Naive B cell (primary cell): ENCODE data around the gene NUP43. TPM values are rescaled to one million over a fixed set of nuclear protein-coding genes. Genes with fewer than 3 reads are reported as not detected.
A peak's percentile ranks its signal among the peaks of the same experiment; 100 is the strongest.

Experiments used
- ATAC-seq, 2 donors: fragments of 150-1000 bp; cut with Tn5 transposase; 2 replicates each; pipeline ENCODE4 v1.10.0; 2021; ENCODE audit warnings: low read depth in 2 of 2, mild to moderate bottlenecking in 2 of 2, moderate library complexity in 2 of 2
- DNase-seq: peaks from one replicate; pipeline ENCODE4 v3.0.0; 2022
- H3K27ac Mint-ChIP-seq, 6 donors: one replicate each; pipeline ENCODE4 v1.8.0; 2020 to 2022; ENCODE audit warnings: mild to moderate bottlenecking in 6 of 6, mixed read lengths in 6 of 6, moderate library complexity in 5 of 6, inconsistent platforms in 2 of 6
- H3K27me3 Mint-ChIP-seq, 3 donors: one replicate each; pipeline ENCODE4 v1.8.0; 2021 to 2022; ENCODE audit warnings: mixed read lengths in 3 of 3, mild to moderate bottlenecking in 1 of 3
- H3K36me3 Mint-ChIP-seq, 2 donors: one replicate each; pipeline ENCODE4 v1.8.0; 2020 to 2022; ENCODE audit warnings: mixed read lengths in 2 of 2, inconsistent platforms in 1 of 2, mild to moderate bottlenecking in 1 of 2
- H3K4me1 Mint-ChIP-seq, 3 donors: one replicate each; pipeline ENCODE4 v1.8.0; 2020 to 2022; ENCODE audit warnings: mixed read lengths in 3 of 3, inconsistent platforms in 1 of 3, mild to moderate bottlenecking in 1 of 3, moderate library complexity in 1 of 3
- H3K4me3 Mint-ChIP-seq, 8 donors: one replicate each; pipeline ENCODE4 v1.8.0; 2020 to 2022; ENCODE audit warnings: mild to moderate bottlenecking in 8 of 8, mixed read lengths in 8 of 8, moderate library complexity in 8 of 8, inconsistent platforms in 2 of 8
- H3K9me3 Mint-ChIP-seq, 7 donors: one replicate each; pipeline ENCODE4 v1.8.0; 2020 to 2022; ENCODE audit warnings: mixed read lengths in 7 of 7, mild to moderate bottlenecking in 5 of 7, inconsistent platforms in 2 of 7, moderate library complexity in 1 of 7
- polyA plus RNA-seq, 6 donors: library from polyadenylated mRNA; unstranded; fragments of 300-500 nt; fragmentation: Illumina TruSeq; gene quantifications; one replicate each; pipeline ENCODE4 v1.2.3, GENCODE V29; 2021; ENCODE audit warnings: low read depth in 6 of 6

The NUP43 gene
- polyA plus RNA-seq = 1 to 10 TPM in 5 of 6 donors, not detected in 1; 5.0 to 9.6 (median 5.4) TPM

GRCh38 chr6:149746147-149746946 is at the start of gene NUP43:
NUP43 (minus strand) TSS chr6:149746529; CDS start chr6:149746495, 34 bp downstream.
- DNase-seq = peak; percentile 85
- Mint-ChIP-seq H3K27me3 (no peaks in the 10 kb centered on the region), H3K4me1 (peaks cover 15 to 34% (median 24%) of the 10 kb centered on the region in 3 donors), H3K9me3 (no peaks in the 10 kb centered on the region), H3K36me3 (no peaks in the 10 kb centered on the region), H3K4me3 (peak within 1 kb of the TSS; percentile 93 to 99 (median 96)), H3K27ac (peak within 1 kb of the TSS; percentile 82 to 94 (median 92))
- peak; percentile 66 to 68 for ATAC-seq

GRCh38 chr6:149783551-149783950 is 37.2 kb upstream of the NUP43 start:
- Mint-ChIP-seq H3K4me3 (no peak overlapping the region), H3K27ac (peak overlapping the region in 1 of 6 donors; percentile 14), H3K4me1 (no peaks in the 10 kb centered on the region), H3K36me3 (peaks cover 0 to 8% of the 10 kb centered on the region in 2 donors), H3K9me3 (no peaks in the 10 kb centered on the region), H3K27me3 (no peaks in the 10 kb centered on the region)
- ATAC-seq (no peak), DNase-seq (no peak)

GRCh38 chr6:149782337-149782736 is 36.0 kb upstream of the NUP43 start:
- ATAC-seq (no peak), DNase-seq (no peak)
- no peaks in the 10 kb centered on the region for H3K9me3 Mint-ChIP-seq
- peaks cover 0 to 8% of the 10 kb centered on the region in 2 donors for H3K36me3 Mint-ChIP-seq
- H3K4me3 Mint-ChIP-seq = no peak overlapping the region
- peak overlapping the region in 2 of 6 donors; percentile 19 to 74 for H3K27ac Mint-ChIP-seq
- H3K4me1 Mint-ChIP-seq = no peaks in the 10 kb centered on the region
- no peaks in the 10 kb centered on the region for H3K27me3 Mint-ChIP-seq

DNA sequence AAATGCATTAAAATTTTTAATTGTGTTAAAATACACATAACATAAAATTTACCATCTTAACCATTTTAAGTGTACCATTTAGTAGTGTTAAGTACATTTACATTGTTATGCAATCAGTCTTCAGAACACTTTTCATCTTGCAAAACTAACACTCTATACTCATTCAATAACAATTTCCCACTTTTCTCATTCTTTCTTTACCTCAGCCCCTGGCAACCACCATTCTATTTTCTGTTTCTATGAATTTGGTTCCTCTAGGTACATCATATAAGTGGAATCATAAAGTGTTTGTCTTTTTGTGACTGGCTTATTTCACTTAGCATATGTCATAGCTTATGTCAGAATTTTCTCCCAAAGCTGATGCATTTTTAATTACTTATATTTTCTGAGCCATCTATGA is 35.4 kb upstream of the NUP43 start:
- H3K27me3 Mint-ChIP-seq = no peaks in the 10 kb centered on the region
- H3K4me1 Mint-ChIP-seq = no peaks in the 10 kb centered on the region
- no peak overlapping the region for H3K27ac Mint-ChIP-seq
- ATAC-seq (no peak), DNase-seq (no peak)
- H3K36me3 Mint-ChIP-seq = peaks cover 0 to 8% of the 10 kb centered on the region in 2 donors
- H3K9me3 Mint-ChIP-seq = no peaks in the 10 kb centered on the region
- H3K4me3 Mint-ChIP-seq = no peak overlapping the region

- H3K27ac Mint-ChIP-seq = no peak overlapping the region
- H3K4me3 Mint-ChIP-seq = no peak overlapping the region
- peaks cover 0 to 8% of the 10 kb centered on the region in 2 donors for H3K36me3 Mint-ChIP-seq
- no peaks in the 10 kb centered on the region for H3K9me3 Mint-ChIP-seq
- H3K27me3 Mint-ChIP-seq = no peaks in the 10 kb centered on the region
- DNase-seq (no peak), ATAC-seq (no peak)
- H3K4me1 Mint-ChIP-seq = no peaks in the 10 kb centered on the region
Observed at GRCh38 chr6:149779644-149779963, 33.3 kb upstream of the NUP43 start.

- ATAC-seq = no peak
- DNase-seq = no peak
- Mint-ChIP-seq H3K4me1 (no peaks in the 10 kb centered on the region), H3K9me3 (no peaks in the 10 kb centered on the region), H3K36me3 (peaks cover 0 to 6% of the 10 kb centered on the region in 2 donors), H3K27me3 (no peaks in the 10 kb centered on the region), H3K27ac (no peak overlapping the region), H3K4me3 (no peak overlapping the region)
Observed at GRCh38 chr6:149777624-149778023, 31.3 kb upstream of the NUP43 start.

DNA sequence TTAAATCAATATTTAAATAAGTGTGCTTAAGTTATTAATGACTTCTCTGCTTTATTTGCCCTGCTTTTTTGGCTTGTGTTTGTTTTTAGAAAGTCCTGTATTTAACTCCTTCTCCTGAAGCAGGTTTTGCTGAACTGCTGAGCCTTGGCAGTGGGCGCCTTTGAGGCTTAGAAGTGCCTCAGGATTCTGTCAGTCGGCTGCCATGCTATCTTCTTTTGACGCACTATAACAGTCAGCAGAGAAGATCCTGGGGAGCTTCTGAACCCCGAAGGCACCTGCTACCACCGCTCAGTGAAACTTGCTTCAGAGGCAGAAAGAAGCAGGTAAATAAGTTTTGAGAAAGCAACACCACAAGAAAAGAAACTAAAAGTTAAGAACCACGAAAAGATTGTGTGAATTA is 25.6 kb upstream of the NUP43 start:
- no peak for ATAC-seq
- Mint-ChIP-seq H3K9me3 (peaks cover 0 to 5% (median 0%) of the 10 kb centered on the region in 7 donors), H3K27me3 (no peaks in the 10 kb centered on the region), H3K27ac (no peak overlapping the region), H3K4me1 (peaks cover 0 to 10% (median 10%) of the 10 kb centered on the region in 3 donors), H3K4me3 (peak overlapping the region in 1 of 8 donors; percentile 60), H3K36me3 (peaks cover 8% of the 10 kb centered on the region in 2 donors)
- no peak for DNase-seq

GRCh38 chr6:149771185-149771584 is 24.9 kb upstream of the NUP43 start:
- Mint-ChIP-seq H3K4me3 (no peak overlapping the region), H3K4me1 (peaks cover 0 to 10% (median 10%) of the 10 kb centered on the region in 3 donors), H3K27ac (no peak overlapping the region), H3K36me3 (peaks cover 15% of the 10 kb centered on the region in 2 donors), H3K27me3 (no peaks in the 10 kb centered on the region), H3K9me3 (peaks cover 0 to 9% (median 5%) of the 10 kb centered on the region in 7 donors)
- DNase-seq = no peak
- ATAC-seq = no peak

DNA sequence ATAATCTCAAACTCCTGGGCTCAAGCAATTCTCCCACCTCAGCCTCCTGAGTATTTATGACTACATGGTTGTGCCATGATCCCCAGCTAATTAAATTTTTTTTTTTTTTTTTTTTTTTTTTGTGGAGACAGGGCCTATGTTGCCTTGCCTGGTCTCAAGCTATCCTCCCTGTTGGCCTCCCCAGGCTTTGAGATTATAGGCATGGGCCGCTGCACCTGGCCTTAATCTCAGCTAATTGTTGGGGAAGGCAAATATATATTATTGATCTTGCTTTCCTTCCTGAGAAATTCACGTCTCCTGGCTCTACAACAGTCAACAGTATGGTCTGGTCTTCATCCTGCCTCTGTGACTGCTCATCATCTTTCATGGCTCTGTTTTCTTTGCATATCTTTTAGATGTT is 23.3 kb upstream of the NUP43 start:
- H3K9me3 Mint-ChIP-seq = peaks cover 3 to 11% (median 9%) of the 10 kb centered on the region in 7 donors
- DNase-seq (no peak), ATAC-seq (no peak)
- H3K36me3 Mint-ChIP-seq = peaks cover 19 to 22% of the 10 kb centered on the region in 2 donors
- peaks cover 0 to 10% (median 10%) of the 10 kb centered on the region in 3 donors for H3K4me1 Mint-ChIP-seq
- no peak overlapping the region for H3K27ac Mint-ChIP-seq
- no peaks in the 10 kb centered on the region for H3K27me3 Mint-ChIP-seq
- H3K4me3 Mint-ChIP-seq = no peak overlapping the region

DNA sequence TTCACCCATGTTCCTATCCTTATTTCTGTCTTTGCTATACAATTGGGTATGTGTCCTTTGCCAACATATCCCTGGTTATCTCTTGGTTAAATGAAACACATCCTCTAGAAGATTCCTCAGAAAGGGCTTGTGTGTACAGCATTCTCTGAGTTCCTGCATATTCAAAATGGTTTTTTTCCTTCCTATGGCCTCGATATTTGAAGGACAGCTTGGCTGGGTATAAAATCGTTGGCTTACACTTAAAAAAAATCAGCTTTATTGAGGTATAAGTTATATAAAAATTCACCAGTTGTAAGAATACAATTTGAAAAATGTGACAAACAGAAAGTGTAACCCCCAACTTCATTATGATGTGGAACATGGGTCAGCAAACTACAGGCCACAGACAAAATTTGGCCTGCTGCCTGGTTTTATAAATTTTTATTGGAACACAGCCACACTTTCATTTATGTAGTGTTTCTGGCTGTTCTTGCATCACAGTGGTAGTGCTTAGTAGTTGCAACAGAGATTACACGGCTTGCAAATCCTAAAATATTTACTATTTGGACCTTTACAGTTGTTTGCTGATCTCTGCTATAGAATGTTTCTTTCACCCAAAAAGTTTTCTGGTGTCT is 19.9 kb upstream of the NUP43 start:
- DNase-seq = no peak
- peaks cover 19 to 21% of the 10 kb centered on the region in 2 donors for H3K36me3 Mint-ChIP-seq
- no peak overlapping the region for H3K27ac Mint-ChIP-seq
- H3K4me1 Mint-ChIP-seq = peaks cover 10 to 24% (median 19%) of the 10 kb centered on the region in 3 donors
- ATAC-seq = no peak
- peaks cover 3 to 11% (median 9%) of the 10 kb centered on the region in 7 donors for H3K9me3 Mint-ChIP-seq
- H3K4me3 Mint-ChIP-seq = no peak overlapping the region
- no peaks in the 10 kb centered on the region for H3K27me3 Mint-ChIP-seq

- ATAC-seq (no peak), DNase-seq (no peak)
- peaks cover 3 to 11% (median 9%) of the 10 kb centered on the region in 7 donors for H3K9me3 Mint-ChIP-seq
- H3K4me1 Mint-ChIP-seq = peaks cover 21 to 25% (median 23%) of the 10 kb centered on the region in 3 donors
- H3K27ac Mint-ChIP-seq = no peak overlapping the region
- no peaks in the 10 kb centered on the region for H3K27me3 Mint-ChIP-seq
- H3K4me3 Mint-ChIP-seq = no peak overlapping the region
- H3K36me3 Mint-ChIP-seq = peaks cover 18 to 22% of the 10 kb centered on the region in 2 donors
Observed at GRCh38 chr6:149763866-149764265, 17.5 kb upstream of the NUP43 start.

- Mint-ChIP-seq H3K4me1 (peaks cover 21 to 23% (median 22%) of the 10 kb centered on the region in 3 donors), H3K9me3 (peaks cover 3 to 6% (median 4%) of the 10 kb centered on the region in 7 donors), H3K27me3 (no peaks in the 10 kb centered on the region), H3K4me3 (no peak overlapping the region), H3K27ac (peak overlapping the region in 5 of 6 donors; percentile 1 to 68 (median 12)), H3K36me3 (peaks cover 13 to 16% of the 10 kb centered on the region in 2 donors)
- ATAC-seq = peak; percentile 100
- peak; percentile 45 for DNase-seq
Observed at GRCh38 chr6:149761438-149761837, 15.1 kb upstream of the NUP43 start.

- no peak overlapping the region for H3K27ac Mint-ChIP-seq
- H3K9me3 Mint-ChIP-seq = no peaks in the 10 kb centered on the region
- no peaks in the 10 kb centered on the region for H3K27me3 Mint-ChIP-seq
- H3K36me3 Mint-ChIP-seq = peaks cover 7% of the 10 kb centered on the region in 2 donors
- no peak for DNase-seq
- H3K4me3 Mint-ChIP-seq = no peak overlapping the region
- ATAC-seq = no peak
- peaks cover 17 to 30% (median 22%) of the 10 kb centered on the region in 3 donors for H3K4me1 Mint-ChIP-seq
Observed at GRCh38 chr6:149756261-149756636, 9.9 kb upstream of the NUP43 start.
